Keratinocyte (primary cell): ENCODE measurements around the gene TIMM22.

Experiments used
- CTCF ChIP-seq, 3 experiments: IDR thresholded peaks in 1 of 3; conservative IDR thresholded peaks in 1 of 3; optimal IDR thresholded peaks in 1 of 3; 2 replicates in 2 of 3; 3 replicates in 1 of 3; pipeline versions ENCODE3 to v1.5.1; 2011; ENCODE audit warnings: low read length in 3 of 3, mild to moderate bottlenecking in 3 of 3, moderate library complexity in 2 of 3, control low read depth in 1 of 3, inconsistent platforms in 1 of 3; ENCODE audit not compliant: insufficient read depth in 2 of 3; ENCODE audit errors: extremely low read depth in 1 of 3
- EZH2 ChIP-seq: IDR thresholded peaks from one replicate; pipeline ENCODE4 v1.6.1; 2012; ENCODE audit warnings: inconsistent platforms, mild to moderate bottlenecking, low read length, moderate library complexity

- TF ChIP-seq CTCF (optimal IDR thresholded peaks at IDR 0.05 in 1 of 3, IDR thresholded peaks at IDR 0.05 in 1 of 3, conservative IDR thresholded peaks at IDR 0.05 in 1 of 3; ENCODE audit: extremely low read depth in 1 of 3, insufficient read depth in 2 of 3, low read length in 3 of 3) (no peak), EZH2 (no peak)
Measured at GRCh38 chr17:1002771-1003555, 6.0 kb downstream of the TIMM22 start.
